ENCODE results near the gene PGBD5.
"Not testable (repeated sequence)": the region's sequence is repeated elsewhere in the genome, so short reads cannot be mapped to it uniquely, and the experiment has no call there.

The PGBD5 gene

GRCh38 chr1:230425252-230426091 is 660 bp downstream of the PGBD5 start:
- in situ Hi-C loops (cut with MboI; ENCODE audit: low sequenced_read_pairs): no loop called here

- in situ Hi-C loops (cut with MboI; ENCODE audit: low sequenced_read_pairs): no loop called here
Measured at GRCh38 chr1:230424391-230425251, 1.5 kb downstream of the PGBD5 start.

- in situ Hi-C loops (cut with MboI; ENCODE audit: low sequenced_read_pairs): no loop called here
Measured at GRCh38 chr1:230423951-230424350, 2.2 kb downstream of the PGBD5 start.

- in situ Hi-C loops (cut with MboI; ENCODE audit: low sequenced_read_pairs): no loop called here
Measured at GRCh38 chr1:230423261-230423660, 2.9 kb downstream of the PGBD5 start.

GRCh38 chr1:230422221-230422981 is 3.7 kb downstream of the PGBD5 start:
- in situ Hi-C loops (cut with MboI; ENCODE audit: low sequenced_read_pairs): no loop called here

GRCh38 chr1:230421481-230421880 is 4.7 kb downstream of the PGBD5 start:
- in situ Hi-C loops (cut with MboI; ENCODE audit: low sequenced_read_pairs): no loop called here

- in situ Hi-C loops (cut with MboI; ENCODE audit: low sequenced_read_pairs): not testable (repeated sequence)
Measured at GRCh38 chr1:230420372-230420771, 5.8 kb downstream of the PGBD5 start.

GRCh38 chr1:230416430-230416829 is 9.7 kb downstream of the PGBD5 start:
- in situ Hi-C loops (cut with MboI; ENCODE audit: low sequenced_read_pairs): no loop called here

- in situ Hi-C loops (cut with MboI; ENCODE audit: low sequenced_read_pairs): no loop called here
Measured at GRCh38 chr1:230415405-230416132, 10.6 kb downstream of the PGBD5 start.

GRCh38 chr1:230414694-230415093 is 11.4 kb downstream of the PGBD5 start:
- in situ Hi-C loops (cut with MboI; ENCODE audit: low sequenced_read_pairs): no loop called here

- in situ Hi-C loops (cut with MboI; ENCODE audit: low sequenced_read_pairs): no loop called here
Measured at GRCh38 chr1:230414102-230414501, 12.0 kb downstream of the PGBD5 start.

- in situ Hi-C loops (cut with MboI; ENCODE audit: low sequenced_read_pairs): no loop called here
Measured at GRCh38 chr1:230413061-230413460, 13.1 kb downstream of the PGBD5 start.

- in situ Hi-C loops (cut with MboI; ENCODE audit: low sequenced_read_pairs): no loop called here
Measured at GRCh38 chr1:230408971-230409370, 17.2 kb downstream of the PGBD5 start.

- in situ Hi-C loops (cut with MboI; ENCODE audit: low sequenced_read_pairs): no loop called here
Measured at GRCh38 chr1:230407351-230407750, 18.8 kb downstream of the PGBD5 start.

GRCh38 chr1:230406727-230407126 is 19.4 kb downstream of the PGBD5 start:
- in situ Hi-C loops (cut with MboI; ENCODE audit: low sequenced_read_pairs): not testable (repeated sequence)

- in situ Hi-C loops (cut with MboI; ENCODE audit: low sequenced_read_pairs): no loop called here
Measured at GRCh38 chr1:230403442-230403841, 22.7 kb downstream of the PGBD5 start.

GRCh38 chr1:230401763-230402294 is 24.3 kb downstream of the PGBD5 start:
- in situ Hi-C loops (cut with MboI; ENCODE audit: low sequenced_read_pairs): no loop called here

GRCh38 chr1:230401101-230401500 is 25.0 kb downstream of the PGBD5 start:
- in situ Hi-C loops (cut with MboI; ENCODE audit: low sequenced_read_pairs): no loop called here

- in situ Hi-C loops (cut with MboI; ENCODE audit: low sequenced_read_pairs): no loop called here
Measured at GRCh38 chr1:230400007-230400344, 26.2 kb downstream of the PGBD5 start.

GRCh38 chr1:230399321-230400006 is 26.7 kb downstream of the PGBD5 start:
- in situ Hi-C loops (cut with MboI; ENCODE audit: low sequenced_read_pairs): no loop called here
